Immature natural killer cell (primary cell): Measurements from ENCODE around the gene TMEM130. TPM values are rescaled to one million over a fixed set of nuclear protein-coding genes. Genes with fewer than 3 reads are reported as not detected.

Source experiments
- DNase-seq, 3 donors: peaks; one replicate each; pipeline ENCODE4 v3.0.0; 2022; ENCODE audit warnings: mixed read lengths in 1 of 3
- H3K27ac Mint-ChIP-seq, 6 donors: one replicate each; pipeline ENCODE4 v1.8.0; 2020; ENCODE audit warnings: mixed read lengths in 6 of 6, mild to moderate bottlenecking in 5 of 6, inconsistent platforms in 4 of 6, moderate library complexity in 3 of 6
- H3K27me3 Mint-ChIP-seq, 3 donors: one replicate each; pipeline ENCODE4 v1.8.0; 2020 to 2021; ENCODE audit warnings: low read depth in 3 of 3, mild to moderate bottlenecking in 3 of 3, mixed read lengths in 3 of 3, moderate library complexity in 3 of 3, inconsistent platforms in 1 of 3
- H3K36me3 Mint-ChIP-seq, 3 donors: one replicate each; pipeline ENCODE4 v1.8.0; 2020; ENCODE audit warnings: mixed read lengths in 3 of 3, inconsistent platforms in 2 of 3, mild to moderate bottlenecking in 2 of 3
- H3K4me1 Mint-ChIP-seq, 2 donors: one replicate each; pipeline ENCODE4 v1.8.0; 2020; ENCODE audit warnings: inconsistent platforms in 2 of 2, mild to moderate bottlenecking in 2 of 2, mixed read lengths in 2 of 2, moderate library complexity in 1 of 2
- H3K4me3 Mint-ChIP-seq, 5 donors: one replicate each; pipeline ENCODE4 v1.8.0; 2020; ENCODE audit warnings: mild to moderate bottlenecking in 5 of 5, mixed read lengths in 5 of 5, inconsistent platforms in 3 of 5, moderate library complexity in 3 of 5
- H3K9me3 Mint-ChIP-seq, 6 donors: one replicate each; pipeline ENCODE4 v1.8.0; 2020; ENCODE audit warnings: mild to moderate bottlenecking in 6 of 6, mixed read lengths in 6 of 6, inconsistent platforms in 4 of 6, moderate library complexity in 3 of 6
- polyA plus RNA-seq, 3 donors: library from polyadenylated mRNA; unstranded; fragments of 300-500 nt; fragmentation: Illumina TruSeq; gene quantifications; one replicate each; pipeline ENCODE4 v1.2.3, GENCODE V29; 2021

TMEM130 gene
- polyA plus RNA-seq, 3 donors from 2014 or later, result not detected

DNA sequence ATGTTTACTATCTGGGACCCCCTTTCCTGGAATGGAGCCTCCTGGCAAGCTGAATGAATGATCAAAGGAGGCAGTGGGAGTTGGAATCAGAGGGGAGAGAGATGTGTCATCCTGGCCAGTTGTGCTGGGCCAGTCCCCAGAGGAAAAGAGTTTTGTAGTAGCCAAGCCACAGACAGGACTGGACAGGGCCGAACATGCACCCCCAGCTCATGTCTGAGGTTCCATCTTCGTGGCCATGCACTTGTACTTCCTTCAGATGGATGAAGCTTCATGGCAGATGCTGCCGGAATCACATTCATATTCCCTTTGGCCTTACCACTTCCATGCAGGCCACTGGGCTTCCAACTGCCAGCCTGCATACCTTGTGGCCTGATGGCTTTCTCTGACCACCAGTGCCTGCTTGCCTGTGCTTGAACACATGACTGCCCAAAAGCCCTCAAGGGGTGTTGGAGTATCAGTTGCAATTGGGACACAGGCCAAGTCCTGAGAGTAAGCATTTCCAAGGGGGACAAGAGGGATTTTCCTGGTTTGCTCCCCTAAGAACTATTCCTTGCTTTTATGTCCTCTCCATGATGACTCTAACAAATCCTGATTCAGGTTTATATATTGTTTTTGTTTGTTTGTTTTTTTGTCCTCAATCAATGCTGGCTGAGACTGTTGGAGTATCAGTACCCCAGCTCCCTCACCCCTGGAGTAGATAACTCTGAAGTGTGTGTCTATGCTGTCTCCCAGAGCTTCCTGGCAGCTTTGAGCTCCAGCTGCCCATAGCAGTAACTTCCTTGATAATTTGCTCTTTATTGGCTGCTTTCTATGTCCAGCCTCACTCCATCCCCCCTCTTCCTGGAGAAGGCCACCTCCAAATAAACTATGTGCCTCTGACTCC, 63.6 kb downstream of the TMEM130 start:
- DNase-seq, result no peak
- H3K27me3 Mint-ChIP-seq, result peaks cover 4 to 6% (median 6%) of the 10 kb centered on the region in 3 donors
- no peaks in the 10 kb centered on the region for H3K4me1 Mint-ChIP-seq
- H3K27ac Mint-ChIP-seq, result no peak overlapping the region
- no peak overlapping the region for H3K4me3 Mint-ChIP-seq
- H3K9me3 Mint-ChIP-seq, result peaks cover 0 to 8% (median 2%) of the 10 kb centered on the region in 6 donors
- no peaks in the 10 kb centered on the region for H3K36me3 Mint-ChIP-seq

DNA sequence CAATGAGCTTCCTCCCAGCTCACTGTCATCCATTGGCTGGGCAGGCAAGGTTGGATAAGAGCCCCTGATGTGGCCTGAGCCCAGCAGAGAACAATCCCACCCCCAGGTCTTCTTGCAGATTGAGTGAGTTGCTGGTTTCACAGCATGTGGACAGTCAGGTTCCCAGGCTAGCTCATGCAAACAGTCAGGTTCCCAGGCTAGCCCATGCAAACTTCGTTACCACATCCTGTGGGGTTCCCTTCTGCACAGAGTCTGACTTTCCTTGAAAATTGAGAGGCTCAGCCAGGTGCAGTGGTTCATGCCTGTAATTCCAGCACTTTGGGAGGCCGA, 67.1 kb downstream of the TMEM130 start:
- H3K27me3 Mint-ChIP-seq, result peaks cover 5 to 18% (median 8%) of the 10 kb centered on the region in 3 donors
- H3K4me1 Mint-ChIP-seq, result no peaks in the 10 kb centered on the region
- peaks cover 0 to 8% (median under 1%) of the 10 kb centered on the region in 6 donors for H3K9me3 Mint-ChIP-seq
- no peak for DNase-seq
- H3K27ac Mint-ChIP-seq, result no peak overlapping the region
- H3K36me3 Mint-ChIP-seq, result no peaks in the 10 kb centered on the region
- no peak overlapping the region for H3K4me3 Mint-ChIP-seq

DNA sequence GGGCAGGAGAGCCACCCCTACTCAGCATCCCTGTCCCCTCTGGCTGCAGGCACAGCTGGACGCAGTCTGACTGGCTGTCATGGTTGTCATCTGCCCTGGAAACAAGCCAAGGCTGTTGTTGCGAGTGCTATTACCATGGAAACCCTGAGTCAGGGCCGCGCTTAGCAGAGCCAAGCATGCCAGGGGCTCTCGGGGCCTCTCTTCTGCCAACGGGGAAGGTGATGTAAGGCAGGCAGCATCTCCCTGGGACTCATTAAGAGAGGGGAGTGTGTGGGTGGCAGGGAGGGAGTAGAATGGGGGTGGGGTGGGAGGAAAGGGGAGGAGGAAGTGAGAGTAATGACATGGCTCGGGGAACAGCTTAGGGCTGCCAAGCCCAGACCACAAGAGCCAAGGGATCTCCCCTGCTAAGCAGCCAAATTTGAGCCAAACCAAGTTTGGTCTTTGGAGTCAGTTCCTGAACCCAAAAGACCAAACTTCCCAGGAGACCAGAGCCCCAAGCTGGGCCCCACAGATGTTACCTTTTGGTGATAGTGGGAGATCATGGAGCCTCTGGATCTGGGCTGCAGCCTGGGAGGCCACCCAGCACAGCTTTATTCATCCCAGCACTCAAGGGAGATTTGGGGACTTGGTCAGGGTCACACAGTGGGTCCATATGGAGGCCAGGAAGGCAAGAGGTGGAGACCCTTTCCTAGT, 67.6 kb downstream of the TMEM130 start:
- H3K4me3 Mint-ChIP-seq, result no peak overlapping the region
- no peak for DNase-seq
- peaks cover 0 to 8% (median under 1%) of the 10 kb centered on the region in 6 donors for H3K9me3 Mint-ChIP-seq
- peaks cover 5 to 18% (median 8%) of the 10 kb centered on the region in 3 donors for H3K27me3 Mint-ChIP-seq
- no peak overlapping the region for H3K27ac Mint-ChIP-seq
- H3K4me1 Mint-ChIP-seq, result no peaks in the 10 kb centered on the region
- H3K36me3 Mint-ChIP-seq, result no peaks in the 10 kb centered on the region

DNA sequence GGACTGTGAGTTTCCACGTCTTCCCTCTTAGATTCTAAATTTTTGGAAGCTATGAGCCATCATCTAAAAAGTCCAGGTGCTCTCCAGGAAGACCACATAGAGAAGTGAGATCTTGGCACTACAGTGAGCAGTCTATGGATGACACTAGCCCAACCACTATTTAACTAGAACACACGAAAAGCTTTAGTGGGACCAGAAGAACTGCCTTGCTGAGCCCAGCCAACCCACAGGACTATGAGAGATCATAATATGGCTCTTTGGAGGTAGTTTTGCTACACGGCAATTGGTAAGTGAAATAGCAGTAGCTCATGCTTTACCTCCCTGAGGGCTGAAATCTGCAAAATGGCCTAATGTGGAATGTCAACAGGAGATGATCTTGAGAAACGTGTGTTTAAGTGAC, 68.8 kb downstream of the TMEM130 start:
- Mint-ChIP-seq H3K4me3 (no peak overlapping the region), H3K36me3 (no peaks in the 10 kb centered on the region), H3K9me3 (peaks cover 0 to 5% (median under 1%) of the 10 kb centered on the region in 6 donors), H3K27me3 (peaks cover 5 to 18% (median 8%) of the 10 kb centered on the region in 3 donors), H3K4me1 (no peaks in the 10 kb centered on the region), H3K27ac (no peak overlapping the region)
- no peak for DNase-seq

DNA sequence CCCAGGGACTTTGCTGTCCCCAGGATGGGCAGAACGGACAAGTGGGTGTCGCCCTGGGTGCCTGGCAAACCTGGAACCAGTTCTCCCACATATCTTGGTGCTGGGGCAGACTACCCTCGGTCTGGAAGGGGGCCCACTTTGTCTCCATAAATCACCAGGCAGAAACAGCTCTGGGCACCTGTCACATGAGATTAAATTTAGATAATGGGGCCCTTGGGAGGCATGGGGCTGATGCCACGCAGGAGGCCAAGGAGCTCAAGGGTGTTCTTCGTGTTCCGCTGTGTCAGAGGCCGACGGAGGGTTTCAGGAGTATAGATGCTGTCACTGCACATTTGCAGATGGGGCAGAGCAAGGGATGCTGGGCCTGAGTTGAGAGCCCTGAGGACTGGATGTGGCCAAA, 72.7 kb downstream of the TMEM130 start:
- Mint-ChIP-seq H3K9me3 (peaks cover 0 to 5% (median 0%) of the 10 kb centered on the region in 6 donors), H3K4me1 (no peaks in the 10 kb centered on the region), H3K27ac (no peak overlapping the region), H3K36me3 (no peaks in the 10 kb centered on the region), H3K27me3 (peaks cover 2 to 21% (median 3%) of the 10 kb centered on the region in 3 donors), H3K4me3 (no peak overlapping the region)
- DNase-seq, result no peak

Other genes starting within 250 kb of the TMEM130 start
- 1 to 10 TPM; 1.6 to 6.0 (median 1.8) TPM for gene TRRAP, start 8.5 kb upstream of the TMEM130 start, polyA plus RNA-seq